K562 (cell line): Measurements from ENCODE around the gene PID1. TPM values are rescaled to one million over a fixed set of nuclear protein-coding genes. Genes with fewer than 3 reads are reported as not detected.

ENCODE experiments used
- ATAC-seq: fragments of 200-7000 bp; cut with Tn5 transposase; 3 replicates; pipeline ENCODE4 v1.9.1; 2020; ENCODE audit warnings: moderate library complexity
- BruUV-seq: library from RNA; stranded (reverse); fragments of 400-500 nt; replicated peaks from 2 replicates; lab custom pipeline; 2021; lab: Mats Ljungman, UMichigan
- CTCF ChIA-PET: fragments of 300-600 bp; formaldehyde crosslinking; extraction: SDS; loops from one replicate; lab custom pipeline; 2021; ENCODE audit warnings: low intra/inter-chr PET ratio; lab: Yijun Ruan, JAX
- POLR2A ChIA-PET: fragments of 300-600, 350-650 bp; sonication (Branson Sonifier 250); formaldehyde crosslinking; extraction: SDS; loops from one replicate; lab custom pipeline; 2021; ENCODE audit warnings: antibody characterized with exemption, inconsistent platforms; lab: Yijun Ruan, JAX
- DNase-seq, 4 experiments: peaks; one replicate each; pipeline versions ENCODE4 v3.0.0 to v3.0.0-alpha.2; 2011 to 2018; ENCODE audit warnings: low spot score in 3 of 4, mixed read lengths in 3 of 4; ENCODE audit errors: extremely low read depth in 1 of 4
- FAIRE-seq: peaks from 2 replicates; lab custom pipeline; 2011; peaks lifted over from hg19 to GRCh38; lab: Jason Lieb, UNC
- H2AFZ ChIP-seq: 2 replicates; pipeline ENCODE4 v1.6.0; 2011; ENCODE audit warnings: low read depth, low read length, control low read depth, inconsistent platforms
- H3K27ac ChIP-seq: fragments of 200-600 bp; 3 replicates; pipeline ENCODE4 v1.8.0; 2011; ENCODE audit warnings: low read depth, mild to moderate bottlenecking, control low read depth, inconsistent platforms, low read length, moderate library complexity, mixed read lengths; ENCODE audit errors: extremely low read depth
- H3K27me3 ChIP-seq, 2 experiments: fragments of 300-600 bp in 1 of 2; 2 replicates in 1 of 2; 3 replicates in 1 of 2; pipeline versions ENCODE4 v1.6.0 to v1.8.0; 2011; ENCODE audit warnings: inconsistent platforms in 2 of 2, low read length in 2 of 2, mild to moderate bottlenecking in 1 of 2, mixed read lengths in 1 of 2, moderate library complexity in 1 of 2; ENCODE audit not compliant: control insufficient read depth in 2 of 2, insufficient read depth in 2 of 2
- H3K36me3 ChIP-seq: fragments of 300-600 bp; 3 replicates; pipeline ENCODE4 v1.8.0; 2011; ENCODE audit warnings: mild to moderate bottlenecking, low read length, inconsistent platforms; ENCODE audit not compliant: control insufficient read depth, insufficient read depth
- H3K4me1 ChIP-seq, 2 experiments: fragments of 200-600 bp in 1 of 2; replicated peaks in 1 of 2; 2 replicates in 1 of 2; 3 replicates in 1 of 2; pipeline versions ENCODE4 v1.5.1 to v1.8.0; 2011; ENCODE audit warnings: inconsistent platforms in 2 of 2, low read length in 2 of 2, mild to moderate bottlenecking in 1 of 2, mixed read lengths in 1 of 2, moderate library complexity in 1 of 2; ENCODE audit not compliant: control insufficient read depth in 2 of 2, insufficient read depth in 2 of 2
- H3K4me2 ChIP-seq: 2 replicates; pipeline ENCODE4 v1.6.1; 2011; ENCODE audit warnings: low read length, control low read depth, inconsistent platforms, mixed read lengths; ENCODE audit not compliant: insufficient read depth
- H3K4me3 ChIP-seq: fragments of 200-600 bp; sonication (generic), shearing (Covaris generic); 2 replicates; pipeline ENCODE4 v1.5.1; 2016; ENCODE audit warnings: control low read depth, inconsistent platforms
- H3K79me2 ChIP-seq: fragments of 200-600 bp; 3 replicates; pipeline ENCODE4 v1.8.0; 2011; ENCODE audit warnings: low read length, inconsistent platforms; ENCODE audit not compliant: control insufficient read depth, insufficient read depth
- H3K9ac ChIP-seq, 2 experiments: 2 replicates each; pipeline versions ENCODE4 v1.6.0 to v1.6.1; 2011; ENCODE audit warnings: low read depth in 2 of 2, low read length in 2 of 2, control low read depth in 1 of 2, inconsistent platforms in 1 of 2, mild to moderate bottlenecking in 1 of 2, mixed read lengths in 1 of 2; ENCODE audit not compliant: insufficient read depth in 1 of 2
- H3K9me1 ChIP-seq: one replicate; pipeline ENCODE4 v1.6.0; 2011; ENCODE audit warnings: inconsistent platforms, mild to moderate bottlenecking, low read length, moderate library complexity; ENCODE audit not compliant: control insufficient read depth, insufficient read depth
- H3K9me3 ChIP-seq: replicated peaks from 2 replicates; pipeline ENCODE4 v1.5.1; 2011; ENCODE audit warnings: low read depth, low read length, inconsistent platforms; ENCODE audit not compliant: control insufficient read depth, insufficient read depth
- H4K20me1 ChIP-seq: replicated peaks from 2 replicates; pipeline ENCODE4 v1.6.1; 2011; ENCODE audit warnings: low read length, inconsistent platforms, mixed read lengths; ENCODE audit not compliant: control insufficient read depth, insufficient read depth
- ATF6 ChIP-seq: sonication (generic); formaldehyde crosslinking; IDR thresholded peaks from 2 replicates; pipeline ENCODE4 v1.4.0; 2020; ENCODE audit warnings: mild to moderate bottlenecking, missing genetic modification reagents
- L3MBTL2 ChIP-seq: fragments of 450-650 bp; IDR thresholded peaks from 2 replicates; pipeline ENCODE4 v1.6.1; 2016; ENCODE audit warnings: mild to moderate bottlenecking, moderate library complexity
- NKRF ChIP-seq: fragments of 450-650 bp; IDR thresholded peaks from 2 replicates; pipeline ENCODE4 v1.6.1; 2016; ENCODE audit warnings: borderline replicate concordance
- TCF3 ChIP-seq: sonication (generic); formaldehyde crosslinking; IDR thresholded peaks from 2 replicates; pipeline ENCODE4 v1.4.0; 2020; ENCODE audit warnings: mild to moderate bottlenecking, missing genetic modification reagents
- TEAD2 ChIP-seq: fragments of 450-650 bp; IDR thresholded peaks from 2 replicates; pipeline ENCODE4 v1.6.1; 2016; ENCODE audit warnings: missing genetic modification characterization, control low read depth, missing compliant biosample characterization
- ZKSCAN8 ChIP-seq: fragments of 200-800 bp; sonication (Bioruptor generic); IDR thresholded peaks from 2 replicates; pipeline ENCODE4 v1.6.1; 2016; ENCODE audit warnings: missing genetic modification characterization, missing compliant biosample characterization
- ZNF175 ChIP-seq: fragments of 200-800 bp; sonication (Bioruptor generic); IDR thresholded peaks from 2 replicates; pipeline ENCODE4 v1.6.1; 2016; ENCODE audit warnings: low read depth, mild to moderate bottlenecking, missing genetic modification characterization, missing compliant biosample characterization
- WGBS: fragments of 100-300 bp; shearing (Covaris generic); methylation state at CpG from one replicate; pipeline ENCODE4 v1.1.6; 2016; ENCODE audit warnings: low coverage, mixed read lengths; ENCODE audit not compliant: insufficient coverage; ENCODE audit errors: missing lambda C conversion rate; 5-methylcytosine and 5-hydroxymethylcytosine counted together
- in situ Hi-C: fragments of 300-500 bp; cut with MboI; formaldehyde crosslinking; loops from 4 replicates; pipeline ENCODE4 v1.15.0; 2018; ENCODE audit warnings: inconsistent platforms, mixed read lengths
- intact Hi-C: fragments of 100-400 bp; cut with micrococcal nuclease; formaldehyde crosslinking; loops from 2 replicates; pipeline ENCODE4 v1.14.2; 2022
- polyA plus RNA-seq, 8 experiments: library from polyadenylated mRNA; depleted of rRNA in 4 of 8; stranded (reverse) in 5 of 8; unstranded in 3 of 8; fragments of >200 nt; fragmentation: Nextera tagmentation in 2 of 8; fragmentation: Illumina TruSeq in 1 of 8; extraction: Ambion mirVana in 2 of 8; extraction: Trizol in 1 of 8; gene quantifications; 2 replicates each; pipeline versions ENCODE4 v1.2.1 to v1.2.3, GENCODE V29; 2011 to 2014; ENCODE audit warnings: inconsistent platforms in 1 of 8, missing spikeins in 1 of 8
- total RNA-seq, 7 experiments: library from RNA; depleted of rRNA in 6 of 7; stranded (reverse); fragments of >200 nt in 6 of 7; fragmentation: Illumina TruSeq in 2 of 7; extraction: Trizol in 2 of 7; gene quantifications; 2 replicates each; pipeline versions ENCODE4 v1.2.1 to v1.2.3, GENCODE V29; 2011 to 2021; ENCODE audit warnings: low replicate concordance in 1 of 7
- TF ChIP-seq, protein P1 (sequence below): sonication (generic); formaldehyde crosslinking; IDR thresholded peaks from 2 replicates; pipeline ENCODE4 v1.8.0; 2023; ENCODE audit warnings: mild to moderate bottlenecking, missing genetic modification reagents
- TF ChIP-seq, protein P2 (sequence below): fragments of 200-800 bp; sonication (Bioruptor generic); IDR thresholded peaks from 2 replicates; pipeline ENCODE4 v1.6.1; 2016; ENCODE audit warnings: missing genetic modification characterization, missing compliant biosample characterization
- TF ChIP-seq, protein P3 (sequence below): fragments of 450-650 bp; IDR thresholded peaks from 2 replicates; pipeline ENCODE4 v1.7.0; 2016; ENCODE audit warnings: borderline replicate concordance

The PID1 gene
- total and polyA plus RNA-seq, 9 of the 15 experiments (the other 6 are each of a cell fraction or from before 2014, with no cell fraction given) = not detected

- Histone ChIP-seq H3K9ac (no peak overlapping the region), H3K4me3 (no peak overlapping the region), H3K27ac (no peak overlapping the region), H3K4me2 (no peak overlapping the region), H3K4me1 (no peaks in the 10 kb centered on the region), H3K9me1 (no peaks in the 10 kb centered on the region), H3K27me3 (no peaks in the 10 kb centered on the region), H3K36me3 (no peaks in the 10 kb centered on the region), H2AFZ (no peak overlapping the region), H4K20me1 (no peaks in the 10 kb centered on the region), H3K9me3 (no peaks in the 10 kb centered on the region), H3K79me2 (no peaks in the 10 kb centered on the region)
- WGBS = 0% methylated on average over 3 of the region's 3 CpGs
- DNase-seq (no peak), FAIRE-seq (no peak), ATAC-seq (no peak)
- in situ Hi-C loops (no loop called here), intact Hi-C loops (no loop called here)
- ChIA-PET POLR2A (no interaction called here), CTCF (no interaction called here)
- no TSS peak for BruUV-seq
- TF ChIP-seq TEAD2 (tag) (no peak), ATF6 (CRISPR knock-in tag) (no peak), TCF3 (CRISPR knock-in tag) (no peak), L3MBTL2 (no peak), ZNF175 (CRISPR knock-in tag) (no peak), ZKSCAN8 (CRISPR knock-in tag) (no peak), NKRF (no peak)
- TF ChIP-seq, protein P1, sequence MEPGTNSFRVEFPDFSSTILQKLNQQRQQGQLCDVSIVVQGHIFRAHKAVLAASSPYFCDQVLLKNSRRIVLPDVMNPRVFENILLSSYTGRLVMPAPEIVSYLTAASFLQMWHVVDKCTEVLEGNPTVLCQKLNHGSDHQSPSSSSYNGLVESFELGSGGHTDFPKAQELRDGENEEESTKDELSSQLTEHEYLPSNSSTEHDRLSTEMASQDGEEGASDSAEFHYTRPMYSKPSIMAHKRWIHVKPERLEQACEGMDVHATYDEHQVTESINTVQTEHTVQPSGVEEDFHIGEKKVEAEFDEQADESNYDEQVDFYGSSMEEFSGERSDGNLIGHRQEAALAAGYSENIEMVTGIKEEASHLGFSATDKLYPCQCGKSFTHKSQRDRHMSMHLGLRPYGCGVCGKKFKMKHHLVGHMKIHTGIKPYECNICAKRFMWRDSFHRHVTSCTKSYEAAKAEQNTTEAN (CRISPR knock-in tag) = no peak
- TF ChIP-seq, protein P2, sequence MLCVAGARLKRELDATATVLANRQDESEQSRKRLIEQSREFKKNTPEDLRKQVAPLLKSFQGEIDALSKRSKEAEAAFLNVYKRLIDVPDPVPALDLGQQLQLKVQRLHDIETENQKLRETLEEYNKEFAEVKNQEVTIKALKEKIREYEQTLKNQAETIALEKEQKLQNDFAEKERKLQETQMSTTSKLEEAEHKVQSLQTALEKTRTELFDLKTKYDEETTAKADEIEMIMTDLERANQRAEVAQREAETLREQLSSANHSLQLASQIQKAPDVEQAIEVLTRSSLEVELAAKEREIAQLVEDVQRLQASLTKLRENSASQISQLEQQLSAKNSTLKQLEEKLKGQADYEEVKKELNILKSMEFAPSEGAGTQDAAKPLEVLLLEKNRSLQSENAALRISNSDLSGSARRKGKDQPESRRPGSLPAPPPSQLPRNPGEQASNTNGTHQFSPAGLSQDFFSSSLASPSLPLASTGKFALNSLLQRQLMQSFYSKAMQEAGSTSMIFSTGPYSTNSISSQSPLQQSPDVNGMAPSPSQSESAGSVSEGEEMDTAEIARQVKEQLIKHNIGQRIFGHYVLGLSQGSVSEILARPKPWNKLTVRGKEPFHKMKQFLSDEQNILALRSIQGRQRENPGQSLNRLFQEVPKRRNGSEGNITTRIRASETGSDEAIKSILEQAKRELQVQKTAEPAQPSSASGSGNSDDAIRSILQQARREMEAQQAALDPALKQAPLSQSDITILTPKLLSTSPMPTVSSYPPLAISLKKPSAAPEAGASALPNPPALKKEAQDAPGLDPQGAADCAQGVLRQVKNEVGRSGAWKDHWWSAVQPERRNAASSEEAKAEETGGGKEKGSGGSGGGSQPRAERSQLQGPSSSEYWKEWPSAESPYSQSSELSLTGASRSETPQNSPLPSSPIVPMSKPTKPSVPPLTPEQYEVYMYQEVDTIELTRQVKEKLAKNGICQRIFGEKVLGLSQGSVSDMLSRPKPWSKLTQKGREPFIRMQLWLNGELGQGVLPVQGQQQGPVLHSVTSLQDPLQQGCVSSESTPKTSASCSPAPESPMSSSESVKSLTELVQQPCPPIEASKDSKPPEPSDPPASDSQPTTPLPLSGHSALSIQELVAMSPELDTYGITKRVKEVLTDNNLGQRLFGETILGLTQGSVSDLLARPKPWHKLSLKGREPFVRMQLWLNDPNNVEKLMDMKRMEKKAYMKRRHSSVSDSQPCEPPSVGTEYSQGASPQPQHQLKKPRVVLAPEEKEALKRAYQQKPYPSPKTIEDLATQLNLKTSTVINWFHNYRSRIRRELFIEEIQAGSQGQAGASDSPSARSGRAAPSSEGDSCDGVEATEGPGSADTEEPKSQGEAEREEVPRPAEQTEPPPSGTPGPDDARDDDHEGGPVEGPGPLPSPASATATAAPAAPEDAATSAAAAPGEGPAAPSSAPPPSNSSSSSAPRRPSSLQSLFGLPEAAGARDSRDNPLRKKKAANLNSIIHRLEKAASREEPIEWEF (CRISPR knock-in tag) = no peak
- TF ChIP-seq, protein P3, sequence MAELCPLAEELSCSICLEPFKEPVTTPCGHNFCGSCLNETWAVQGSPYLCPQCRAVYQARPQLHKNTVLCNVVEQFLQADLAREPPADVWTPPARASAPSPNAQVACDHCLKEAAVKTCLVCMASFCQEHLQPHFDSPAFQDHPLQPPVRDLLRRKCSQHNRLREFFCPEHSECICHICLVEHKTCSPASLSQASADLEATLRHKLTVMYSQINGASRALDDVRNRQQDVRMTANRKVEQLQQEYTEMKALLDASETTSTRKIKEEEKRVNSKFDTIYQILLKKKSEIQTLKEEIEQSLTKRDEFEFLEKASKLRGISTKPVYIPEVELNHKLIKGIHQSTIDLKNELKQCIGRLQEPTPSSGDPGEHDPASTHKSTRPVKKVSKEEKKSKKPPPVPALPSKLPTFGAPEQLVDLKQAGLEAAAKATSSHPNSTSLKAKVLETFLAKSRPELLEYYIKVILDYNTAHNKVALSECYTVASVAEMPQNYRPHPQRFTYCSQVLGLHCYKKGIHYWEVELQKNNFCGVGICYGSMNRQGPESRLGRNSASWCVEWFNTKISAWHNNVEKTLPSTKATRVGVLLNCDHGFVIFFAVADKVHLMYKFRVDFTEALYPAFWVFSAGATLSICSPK = no peak
These were observed 24.8 kb downstream of the PID1 start for GRCh38 chr2:229246334-229246733.
